Measurements from ENCODE around the gene TMEM205. TPM values are rescaled to one million over a fixed set of nuclear protein-coding genes. Genes with fewer than 3 reads are reported as not detected.

The TMEM205 gene
- total RNA-seq, 2 experiments from 2014 or later = 25.9 to 26.7 TPM

- Mint-ChIP-seq H3K27ac (no peak overlapping the region), H3K4me3 (no peak overlapping the region), H3K36me3 (ENCODE audit: low read depth) (no peaks in the 10 kb centered on the region), H3K9me3 (no peaks in the 10 kb centered on the region), H3K27me3 (peaks cover 25% of the 10 kb centered on the region), H3K4me1 (no peaks in the 10 kb centered on the region)
- CTCF ChIA-PET = no interaction called here
- DNase-seq = no peak
- POLR2A ChIA-PET = interaction anchor here (0.6 kb wide), 1 partner anchor 129 kb away, joined by 4 read pairs; no protein-coding TSS in a partner anchor
Measured at GRCh38 chr19:11299946-11300810, 45.9 kb downstream of the TMEM205 start.

- no peak for DNase-seq
- H3K4me1 Mint-ChIP-seq = peaks cover 9% of the 10 kb centered on the region
- no peak overlapping the region for H3K4me3 Mint-ChIP-seq
- H3K27me3 Mint-ChIP-seq = peaks cover 44% of the 10 kb centered on the region
- H3K9me3 Mint-ChIP-seq = no peaks in the 10 kb centered on the region
- CTCF ChIA-PET = interaction anchor here (0.6 to 1.5 kb wide), 2 partner anchors 186 to 793 kb away, joined by 4 read pairs; no protein-coding TSS in a partner anchor
- no peaks in the 10 kb centered on the region for H3K36me3 Mint-ChIP-seq (ENCODE audit: low read depth)
- POLR2A ChIA-PET = no interaction called here
- no peak overlapping the region for H3K27ac Mint-ChIP-seq
Measured at GRCh38 chr19:11296264-11296663, 49.8 kb downstream of the TMEM205 start.

DNA sequence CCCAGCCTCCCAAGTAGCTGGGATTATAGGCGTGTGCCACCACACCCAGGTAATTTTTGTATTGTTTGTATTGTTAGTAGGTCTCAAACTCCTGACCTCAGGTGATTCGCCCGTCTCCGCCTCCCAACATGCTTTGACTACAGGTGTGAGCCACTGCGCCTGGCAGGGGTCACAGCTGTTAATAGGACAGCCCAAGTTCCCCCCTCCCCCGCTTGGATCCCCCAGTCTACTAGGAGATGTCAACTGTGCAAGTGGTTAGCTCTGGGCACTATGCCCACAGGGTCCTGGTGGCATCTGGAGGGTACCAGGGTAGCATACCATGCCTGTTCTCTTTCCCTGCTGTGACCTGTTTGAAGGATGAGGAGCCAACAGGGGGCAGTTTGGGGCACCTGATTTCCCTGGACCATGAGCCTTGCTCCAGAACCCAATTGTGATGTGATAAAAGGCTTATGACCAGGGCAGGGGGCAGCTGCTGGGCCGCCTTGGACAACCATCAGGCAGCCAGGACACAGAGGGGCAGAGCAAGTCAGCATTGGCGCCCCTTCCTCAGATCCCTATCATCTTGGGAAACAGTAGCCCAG is 50.3 kb downstream of the TMEM205 start, which contains the start of gene TSPAN16:
TSPAN16 (plus strand) TSS at position 496 of the 581 bp plus-strand sequence. CDS start 138 bp downstream, outside the sequence.
- CTCF ChIA-PET = interaction anchor here (0.6 to 1.5 kb wide), 2 partner anchors 187 to 794 kb away, joined by 4 read pairs; no protein-coding TSS in a partner anchor
- DNase-seq = no peak
- POLR2A ChIA-PET = no interaction called here
- no peak within 1 kb of the TSS for H3K27ac Mint-ChIP-seq
- H3K36me3 Mint-ChIP-seq (ENCODE audit: low read depth) = no peaks in the 10 kb centered on the region
- H3K4me1 Mint-ChIP-seq = peaks cover 9% of the 10 kb centered on the region
- H3K9me3 Mint-ChIP-seq = no peaks in the 10 kb centered on the region
- H3K4me3 Mint-ChIP-seq = no peak within 1 kb of the TSS
- peaks cover 43% of the 10 kb centered on the region for H3K27me3 Mint-ChIP-seq

GRCh38 chr19:11295180-11295579 is 50.9 kb downstream of the TMEM205 start:
- CTCF ChIA-PET = interaction anchor here (1.5 kb wide), 1 partner anchor 187 kb away, joined by 4 read pairs; no protein-coding TSS in a partner anchor
- Mint-ChIP-seq H3K27me3 (peaks cover 42% of the 10 kb centered on the region), H3K27ac (no peak overlapping the region)

GRCh38 chr19:11293433-11294389 is 52.4 kb downstream of the TMEM205 start:
- POLR2A ChIA-PET = no interaction called here
- peaks cover 51% of the 10 kb centered on the region for H3K27me3 Mint-ChIP-seq
- peak; percentile 69 for DNase-seq

More at GRCh38 chr19:11295180-11295579, 50.9 kb downstream of the TMEM205 start:
- H3K36me3 Mint-ChIP-seq (ENCODE audit: low read depth) = no peaks in the 10 kb centered on the region
- no peaks in the 10 kb centered on the region for H3K9me3 Mint-ChIP-seq
- no peak for DNase-seq
- no peak overlapping the region for H3K4me3 Mint-ChIP-seq
- peaks cover 9% of the 10 kb centered on the region for H3K4me1 Mint-ChIP-seq
- POLR2A ChIA-PET = no interaction called here

More at GRCh38 chr19:11293433-11294389, 52.4 kb downstream of the TMEM205 start:
- Mint-ChIP-seq H3K27ac (no peak overlapping the region), H3K9me3 (no peaks in the 10 kb centered on the region), H3K36me3 (ENCODE audit: low read depth) (no peaks in the 10 kb centered on the region), H3K4me3 (no peak overlapping the region), H3K4me1 (peaks cover 9% of the 10 kb centered on the region)
- CTCF ChIA-PET = interaction anchor here (0.6 to 1.3 kb wide), 11 partner anchors 14 to 738 kb away, joined by 3 to 4 read pairs (median 3); no protein-coding TSS in a partner anchor

Other genes starting within 250 kb of the TMEM205 start
- gene SPC24, start 190.5 kb downstream of the TMEM205 start, total RNA-seq = 10 to 100 TPM; 80.4 to 97.3 TPM
- gene KANK2, start 148.7 kb downstream of the TMEM205 start, total RNA-seq = 1 to 10 TPM; 2.0 to 2.6 TPM
- gene ANGPTL8, start 106.6 kb downstream of the TMEM205 start, total RNA-seq = not detected
- gene DOCK6, start 83.7 kb downstream of the TMEM205 start, total RNA-seq = not detected
- not detected for gene TSPAN16, start 50.1 kb downstream of the TMEM205 start, total RNA-seq
- gene RAB3D, start 6.6 kb downstream of the TMEM205 start, total RNA-seq = 1 to 10 TPM; 3.2 to 3.6 TPM
- 10 to 100 TPM; 18.0 to 20.5 TPM for gene CCDC159, start 251 bp upstream of the TMEM205 start, total RNA-seq
- gene PLPPR2, start 9.2 kb upstream of the TMEM205 start, total RNA-seq = 1 to 10 TPM; 1.3 to 1.9 TPM
- 1 to 10 TPM; 2.9 to 3.5 TPM for gene SWSAP1, start 28.4 kb upstream of the TMEM205 start, total RNA-seq
- gene EPOR, start 38.0 kb upstream of the TMEM205 start, total RNA-seq = 1 to 10 TPM; 5.4 to 5.8 TPM
- not detected for gene RGL3, start 73.0 kb upstream of the TMEM205 start, total RNA-seq
- gene ODAD3, start 88.9 kb upstream of the TMEM205 start, total RNA-seq = not detected
- gene PRKCSH, start 89.4 kb upstream of the TMEM205 start, total RNA-seq = 100 to 1,000 TPM; 321 to 338 TPM
- gene ELAVL3, start 134.8 kb upstream of the TMEM205 start, total RNA-seq = under 1 TPM in 1 of 2 experiments, not detected in 1; 0.50 TPM
- 10 to 100 TPM; 21.4 to 24.4 TPM for gene ZNF653, start 159.6 kb upstream of the TMEM205 start, total RNA-seq
- gene ECSIT, start 182.9 kb upstream of the TMEM205 start, total RNA-seq = 10 to 100 TPM; 21.6 to 28.8 TPM
- gene CNN1, start 192.6 kb upstream of the TMEM205 start, total RNA-seq = not detected
- 10 to 100 TPM; 52.2 to 53.9 TPM for gene ELOF1, start 213.0 kb upstream of the TMEM205 start, total RNA-seq
- gene ACP5, start 231.4 kb upstream of the TMEM205 start, total RNA-seq = 10 to 100 TPM; 27.5 to 33.9 TPM

All from activated CD4-positive, alpha-beta T cell treated with anti-CD3 and anti-CD28 coated beads, Interleukin-2, amount 10 ng/mL, durations not matched to agents 7 days and 5 days (primary cell).